22Rv1 (cell line): Measurements from ENCODE around the gene OLIG3.

Source experiments
- H3K27ac ChIP-seq: fragments of 450-650 bp; 2 replicates; pipeline ENCODE4 v1.5.1; 2017
- ZFX ChIP-seq: fragments of 450-650 bp; IDR thresholded peaks from 2 replicates; pipeline ENCODE4 v1.6.1; 2017; ENCODE audit warnings: antibody characterized with exemption, borderline replicate concordance
- TF ChIP-seq, protein P1 (sequence below): fragments of 450-650 bp; IDR thresholded peaks from 2 replicates; pipeline ENCODE4 v1.5.1; 2017; ENCODE audit warnings: mild to moderate bottlenecking

Gene OLIG3

GRCh38 chr6:137494281-137494987 lies at the start of gene OLIG3:
OLIG3 (minus strand) TSS chr6:137494394; CDS start chr6:137494170, 224 bp downstream.
- TF ChIP-seq, protein P1, sequence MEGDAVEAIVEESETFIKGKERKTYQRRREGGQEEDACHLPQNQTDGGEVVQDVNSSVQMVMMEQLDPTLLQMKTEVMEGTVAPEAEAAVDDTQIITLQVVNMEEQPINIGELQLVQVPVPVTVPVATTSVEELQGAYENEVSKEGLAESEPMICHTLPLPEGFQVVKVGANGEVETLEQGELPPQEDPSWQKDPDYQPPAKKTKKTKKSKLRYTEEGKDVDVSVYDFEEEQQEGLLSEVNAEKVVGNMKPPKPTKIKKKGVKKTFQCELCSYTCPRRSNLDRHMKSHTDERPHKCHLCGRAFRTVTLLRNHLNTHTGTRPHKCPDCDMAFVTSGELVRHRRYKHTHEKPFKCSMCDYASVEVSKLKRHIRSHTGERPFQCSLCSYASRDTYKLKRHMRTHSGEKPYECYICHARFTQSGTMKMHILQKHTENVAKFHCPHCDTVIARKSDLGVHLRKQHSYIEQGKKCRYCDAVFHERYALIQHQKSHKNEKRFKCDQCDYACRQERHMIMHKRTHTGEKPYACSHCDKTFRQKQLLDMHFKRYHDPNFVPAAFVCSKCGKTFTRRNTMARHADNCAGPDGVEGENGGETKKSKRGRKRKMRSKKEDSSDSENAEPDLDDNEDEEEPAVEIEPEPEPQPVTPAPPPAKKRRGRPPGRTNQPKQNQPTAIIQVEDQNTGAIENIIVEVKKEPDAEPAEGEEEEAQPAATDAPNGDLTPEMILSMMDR: no peak
- TF ChIP-seq ZFX: no peak
- H3K27ac ChIP-seq: no peak within 1 kb of the TSS

DNA sequence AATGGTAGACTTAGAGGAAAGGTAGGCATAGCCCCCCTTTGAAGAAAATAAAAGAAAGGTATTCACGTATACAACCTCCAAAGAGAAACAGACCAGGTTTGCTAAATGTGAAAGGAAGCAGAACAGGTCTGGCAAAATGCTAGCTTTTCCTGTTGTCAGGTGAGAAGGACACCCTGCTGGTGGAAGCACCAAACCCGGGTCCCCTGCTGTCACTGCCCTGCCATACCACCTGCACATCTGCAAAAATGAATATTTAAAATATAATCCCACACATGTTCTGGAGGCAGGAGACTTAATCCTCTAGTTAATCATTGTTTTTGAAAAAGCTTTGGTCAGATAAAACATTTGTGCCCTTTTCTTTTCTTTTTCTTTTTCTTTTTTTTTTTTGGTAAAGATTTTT lies 48.9 kb upstream of the OLIG3 start:
- TF ChIP-seq, protein P1: no peak
- TF ChIP-seq ZFX: no peak
- H3K27ac ChIP-seq: no peak overlapping the region

- TF ChIP-seq ZFX: no peak
- TF ChIP-seq, protein P1: no peak
- no peak overlapping the region for H3K27ac ChIP-seq
Measured at GRCh38 chr6:137542713-137543112, 48.5 kb upstream of the OLIG3 start.

DNA sequence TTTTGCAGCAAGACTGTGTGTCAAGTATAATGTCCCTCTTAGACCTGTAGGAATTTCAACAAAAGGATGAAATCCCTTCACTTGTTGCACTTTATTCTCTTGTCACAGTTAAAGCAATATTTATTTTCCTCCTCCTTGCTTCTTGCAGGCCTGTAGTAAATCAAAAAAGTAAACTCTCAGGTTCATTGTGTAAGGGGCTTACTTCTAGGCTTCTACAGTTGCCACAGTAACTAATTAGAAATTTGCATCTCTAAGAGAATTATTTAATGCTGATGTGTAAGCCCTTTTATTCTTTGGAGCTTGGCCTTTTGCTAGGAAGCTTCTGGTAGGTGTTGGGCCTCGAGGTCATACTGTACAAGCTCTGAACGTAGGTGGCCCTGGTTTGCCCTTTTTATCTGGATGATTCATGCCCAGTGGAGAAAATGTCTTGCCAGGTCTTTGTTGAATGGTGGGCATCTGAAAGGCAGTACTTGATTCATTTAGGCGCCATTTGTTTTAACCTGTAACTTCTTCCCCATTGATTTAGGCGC lies 47.4 kb upstream of the OLIG3 start:
- no peak overlapping the region for H3K27ac ChIP-seq
- no peak for TF ChIP-seq ZFX
- TF ChIP-seq, protein P1: no peak

- TF ChIP-seq, protein P1: no peak
- TF ChIP-seq ZFX: no peak
- H3K27ac ChIP-seq: no peak overlapping the region
Measured at GRCh38 chr6:137536104-137536773, 42.0 kb upstream of the OLIG3 start.

DNA sequence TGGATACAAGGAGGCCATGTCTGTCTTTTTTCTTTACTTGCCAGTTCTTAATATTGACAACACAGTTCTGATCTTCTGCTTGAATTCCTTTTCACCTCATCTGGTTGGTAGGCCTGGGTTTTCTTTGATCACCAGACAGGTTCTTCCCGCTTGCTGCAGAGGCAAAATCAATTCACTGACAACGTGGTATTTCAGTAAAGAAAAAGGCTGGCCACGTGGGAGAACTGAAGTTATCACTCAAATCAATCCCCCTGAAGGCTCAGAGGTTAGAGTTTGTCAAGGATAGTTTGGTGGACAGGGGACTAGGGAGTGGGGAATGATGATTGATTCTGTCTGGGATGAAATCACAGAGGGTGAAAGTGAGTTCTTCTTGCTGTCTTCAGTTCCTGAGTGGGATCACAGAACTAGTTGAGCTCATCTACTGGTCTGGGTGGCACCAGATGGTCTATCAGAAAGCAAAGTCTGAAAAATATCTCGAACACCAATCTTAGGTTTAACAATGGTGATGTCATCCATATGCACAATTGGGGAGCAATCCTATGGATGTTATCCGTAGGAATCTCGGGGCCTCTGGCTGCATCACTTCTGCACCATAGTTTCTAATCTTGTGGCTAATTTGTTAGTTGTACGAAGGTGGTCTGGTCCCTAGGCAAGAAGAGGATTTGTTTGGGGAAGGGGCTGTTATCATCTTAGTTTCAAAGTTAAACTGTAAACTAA lies 37.3 kb upstream of the OLIG3 start:
- H3K27ac ChIP-seq: no peak overlapping the region
- TF ChIP-seq ZFX: no peak
- TF ChIP-seq, protein P1: no peak

- no peak for TF ChIP-seq ZFX
- TF ChIP-seq, protein P1: peak; percentile 24; the same call in 1 of the 2 replicates
- no peak overlapping the region for H3K27ac ChIP-seq
Measured at GRCh38 chr6:137530404-137530803, 36.2 kb upstream of the OLIG3 start.
